HCT116 (cell line): ENCODE results near the gene LY6G6D.

Experiments
- CEBPB ChIP-seq: IDR thresholded peaks from 2 replicates; pipeline ENCODE4 v1.6.1; 2012; ENCODE audit warnings: low read depth
- ELF1 ChIP-seq: IDR thresholded peaks from 2 replicates; pipeline ENCODE4 v1.6.1; 2012; ENCODE audit warnings: low read depth, borderline replicate concordance
- JUND ChIP-seq: IDR thresholded peaks from 2 replicates; pipeline ENCODE4 v1.6.1; 2012
- SP1 ChIP-seq: IDR thresholded peaks from 2 replicates; pipeline ENCODE4 v1.6.1; 2012; ENCODE audit warnings: low read depth
- TF ChIP-seq, protein P1 (sequence below), 3 experiments: fragments of 200-600 bp in 1 of 3; sonication (generic) in 1 of 3; IDR thresholded peaks in 2 of 3; conservative IDR thresholded peaks in 1 of 3; 2 replicates each; pipeline ENCODE4 v1.5.1; 2012 to 2017; ENCODE audit warnings: low read depth in 2 of 3, low read length in 2 of 3, antibody characterized with exemption in 1 of 3, borderline replicate concordance in 1 of 3, control low read depth in 1 of 3, mild to moderate bottlenecking in 1 of 3, mixed read lengths in 1 of 3, mixed run types in 1 of 3, moderate library complexity in 1 of 3; ENCODE audit not compliant: insufficient read depth in 1 of 3

DNA sequence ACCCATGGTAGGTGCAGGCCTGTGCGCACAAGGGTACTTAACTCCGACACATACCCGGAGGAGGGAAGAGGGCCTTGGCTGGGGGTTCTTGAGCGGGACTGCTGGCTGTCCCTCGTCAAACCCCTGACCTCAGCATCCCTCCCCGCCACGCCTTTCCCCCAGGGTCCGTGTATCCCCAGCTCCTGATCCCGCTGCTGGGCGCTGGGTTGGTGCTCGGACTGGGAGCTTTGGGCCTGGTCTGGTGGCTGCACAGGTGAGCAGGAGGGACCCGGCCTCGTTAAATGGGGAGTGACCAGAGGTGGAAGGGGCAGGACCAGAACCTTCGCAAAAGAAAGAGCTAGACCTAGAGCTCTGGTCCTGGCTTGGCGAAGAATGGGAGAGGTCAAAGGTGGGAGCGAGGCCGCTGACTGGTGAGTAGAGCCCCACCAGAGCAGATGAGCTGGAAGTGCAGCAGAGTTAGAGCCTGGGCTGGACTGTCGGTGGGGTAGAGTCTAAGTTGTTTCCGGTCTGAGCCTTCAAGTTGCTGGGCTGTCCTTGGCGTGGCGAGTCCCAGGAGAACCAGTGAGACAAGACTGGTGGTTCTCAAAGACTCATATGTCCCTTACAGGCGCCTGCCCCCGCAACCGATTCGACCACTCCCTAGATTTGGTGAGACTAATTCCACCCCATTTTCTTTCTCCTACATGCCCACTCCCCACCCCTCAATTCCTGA, 9.0 kb downstream of the LY6G6D start:
- TF ChIP-seq, protein P1, sequence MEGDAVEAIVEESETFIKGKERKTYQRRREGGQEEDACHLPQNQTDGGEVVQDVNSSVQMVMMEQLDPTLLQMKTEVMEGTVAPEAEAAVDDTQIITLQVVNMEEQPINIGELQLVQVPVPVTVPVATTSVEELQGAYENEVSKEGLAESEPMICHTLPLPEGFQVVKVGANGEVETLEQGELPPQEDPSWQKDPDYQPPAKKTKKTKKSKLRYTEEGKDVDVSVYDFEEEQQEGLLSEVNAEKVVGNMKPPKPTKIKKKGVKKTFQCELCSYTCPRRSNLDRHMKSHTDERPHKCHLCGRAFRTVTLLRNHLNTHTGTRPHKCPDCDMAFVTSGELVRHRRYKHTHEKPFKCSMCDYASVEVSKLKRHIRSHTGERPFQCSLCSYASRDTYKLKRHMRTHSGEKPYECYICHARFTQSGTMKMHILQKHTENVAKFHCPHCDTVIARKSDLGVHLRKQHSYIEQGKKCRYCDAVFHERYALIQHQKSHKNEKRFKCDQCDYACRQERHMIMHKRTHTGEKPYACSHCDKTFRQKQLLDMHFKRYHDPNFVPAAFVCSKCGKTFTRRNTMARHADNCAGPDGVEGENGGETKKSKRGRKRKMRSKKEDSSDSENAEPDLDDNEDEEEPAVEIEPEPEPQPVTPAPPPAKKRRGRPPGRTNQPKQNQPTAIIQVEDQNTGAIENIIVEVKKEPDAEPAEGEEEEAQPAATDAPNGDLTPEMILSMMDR (IDR thresholded peaks at IDR 0.05 in 2 of 3, conservative IDR thresholded peaks at IDR 0.05 in 1 of 3; ENCODE audit: borderline replicate concordance in 1 of 3, insufficient read depth in 1 of 3, low read depth in 2 of 3, low read length in 2 of 3), result no peak
- no peak for TF ChIP-seq ELF1
- TF ChIP-seq CEBPB, result no peak
- no peak for TF ChIP-seq JUND
- TF ChIP-seq SP1, result no peak
